ENCODE results near the gene NINL. TPM values are rescaled to one million over a fixed set of nuclear protein-coding genes. Genes with fewer than 3 reads are reported as not detected.

NINL gene
- total RNA-seq, 4 donors from 2014 or later: 3.1 to 9.7 (median 5.7) TPM

GRCh38 chr20:25453035-25453810 lies 132.1 kb downstream of the NINL start:
- no peak for TF ChIP-seq CTCF (IDR thresholded peaks at IDR 0.05)
- no peak for TF ChIP-seq POLR2A (IDR thresholded peaks at IDR 0.05)
- no peak for TF ChIP-seq POLR2AphosphoS5 (IDR thresholded peaks at IDR 0.05)
- no peak for TF ChIP-seq EP300 (IDR thresholded peaks at IDR 0.05; ENCODE audit: low read depth)
- H3K27ac ChIP-seq: no peak overlapping the region
- no peaks in the 10 kb centered on the region for H3K36me3 ChIP-seq
- in situ Hi-C loops (cut with MboI; ENCODE audit: low pct_ligation_motif_present in 1 of 4, low pct_unique_long_range_greater_than_20kb in 1 of 4, low sequenced_read_pairs in 3 of 4): loop anchor here in 1 of 4 donors (25.0 kb wide), 1 partner anchor 109 kb away; no protein-coding TSS in a partner anchor
- no peaks in the 10 kb centered on the region for H3K4me1 ChIP-seq
- H3K9me3 ChIP-seq: no peaks in the 10 kb centered on the region
- 85 to 95% methylated on average over 16 to 25 of the region's 25 CpGs for WGBS, 2 donors (ENCODE audit: low coverage in 1 of 2)
- intact Hi-C loops (cut with DNase I; ENCODE audit: low total_unique reads): loop anchor here (5.0 kb wide), 1 partner anchor 426 kb away; no protein-coding TSS in a partner anchor
- no peaks in the 10 kb centered on the region for H3K27me3 ChIP-seq
- H3K4me3 ChIP-seq: no peak overlapping the region
- DNase-seq: no peak

- no peaks in the 10 kb centered on the region for H3K9me3 ChIP-seq
- WGBS, 2 donors (ENCODE audit: low coverage in 1 of 2): 84 to 86% methylated on average over 4 to 6 of the region's 6 CpGs
- no peaks in the 10 kb centered on the region for H3K27me3 ChIP-seq
- in situ Hi-C loops (cut with MboI; ENCODE audit: low pct_ligation_motif_present in 1 of 4, low pct_unique_long_range_greater_than_20kb in 1 of 4, low sequenced_read_pairs in 3 of 4) (loop anchor here in 1 of 4 donors (25.0 kb wide), 1 partner anchor 110 kb away; no protein-coding TSS in a partner anchor), intact Hi-C loops (cut with DNase I; ENCODE audit: low total_unique reads) (loop anchor here (5.0 kb wide), 1 partner anchor 425 kb away; no protein-coding TSS in a partner anchor)
- TF ChIP-seq POLR2AphosphoS5 (IDR thresholded peaks at IDR 0.05): no peak
- TF ChIP-seq CTCF (IDR thresholded peaks at IDR 0.05): no peak
- TF ChIP-seq POLR2A (IDR thresholded peaks at IDR 0.05): no peak
- TF ChIP-seq EP300 (IDR thresholded peaks at IDR 0.05; ENCODE audit: low read depth): no peak
- no peak for DNase-seq
- no peaks in the 10 kb centered on the region for H3K4me1 ChIP-seq
- no peak overlapping the region for H3K4me3 ChIP-seq
- H3K36me3 ChIP-seq: no peaks in the 10 kb centered on the region
- H3K27ac ChIP-seq: no peak overlapping the region
These were observed 133.0 kb downstream of the NINL start for GRCh38 chr20:25452333-25452732.

GRCh38 chr20:25447671-25448070 lies 137.7 kb downstream of the NINL start:
- H3K27ac ChIP-seq: no peak overlapping the region
- 68 to 95% methylated on average over 3 to 6 of the region's 6 CpGs for WGBS, 2 donors (ENCODE audit: low coverage in 1 of 2)
- intact Hi-C loops (cut with DNase I; ENCODE audit: low total_unique reads): no loop called here
- no peak for TF ChIP-seq CTCF (IDR thresholded peaks at IDR 0.05)
- no peak for TF ChIP-seq POLR2A (IDR thresholded peaks at IDR 0.05)
- TF ChIP-seq EP300 (IDR thresholded peaks at IDR 0.05; ENCODE audit: low read depth): no peak
- no peak for TF ChIP-seq POLR2AphosphoS5 (IDR thresholded peaks at IDR 0.05)
- H3K4me3 ChIP-seq: no peak overlapping the region
- no peaks in the 10 kb centered on the region for H3K4me1 ChIP-seq
- no peaks in the 10 kb centered on the region for H3K9me3 ChIP-seq
- DNase-seq: no peak
- H3K36me3 ChIP-seq: no peaks in the 10 kb centered on the region
- in situ Hi-C loops (cut with MboI; ENCODE audit: low pct_ligation_motif_present in 1 of 4, low pct_unique_long_range_greater_than_20kb in 1 of 4, low sequenced_read_pairs in 3 of 4): no loop called here
- H3K27me3 ChIP-seq: no peaks in the 10 kb centered on the region

GRCh38 chr20:25444556-25444955 lies 140.8 kb downstream of the NINL start:
- in situ Hi-C loops (cut with MboI; ENCODE audit: low pct_ligation_motif_present in 1 of 4, low pct_unique_long_range_greater_than_20kb in 1 of 4, low sequenced_read_pairs in 3 of 4) (no loop called here), intact Hi-C loops (cut with DNase I; ENCODE audit: low total_unique reads) (no loop called here)
- Histone ChIP-seq H3K4me1 (no peaks in the 10 kb centered on the region), H3K36me3 (no peaks in the 10 kb centered on the region), H3K9me3 (no peaks in the 10 kb centered on the region), H3K27ac (no peak overlapping the region), H3K27me3 (no peaks in the 10 kb centered on the region), H3K4me3 (no peak overlapping the region)
- DNase-seq: no peak
- WGBS, 2 donors (ENCODE audit: low coverage in 1 of 2): 98 to 100% methylated on average over 4 of the region's 4 CpGs
- TF ChIP-seq CTCF (IDR thresholded peaks at IDR 0.05): no peak
- no peak for TF ChIP-seq EP300 (IDR thresholded peaks at IDR 0.05; ENCODE audit: low read depth)
- no peak for TF ChIP-seq POLR2A (IDR thresholded peaks at IDR 0.05)
- TF ChIP-seq POLR2AphosphoS5 (IDR thresholded peaks at IDR 0.05): no peak
